AG09319 (cell line): ENCODE data around the gene SPTBN1.

ENCODE experiments used
- DNase-seq: peaks from one replicate; pipeline ENCODE4 v3.0.0-alpha.2; 2010; ENCODE audit warnings: low read depth; ENCODE audit errors: extremely low read depth
- CTCF ChIP-seq: IDR thresholded peaks from 2 replicates; pipeline ENCODE4 v1.5.1; 2011; ENCODE audit warnings: low read depth, mild to moderate bottlenecking, inconsistent platforms, low read length, moderate library complexity

Gene SPTBN1

GRCh38 chr2:54581326-54582039 lies 125.4 kb downstream of the SPTBN1 start:
- DNase-seq, result no peak
- TF ChIP-seq CTCF, result no peak

- no peak for TF ChIP-seq CTCF
- DNase-seq, result no peak
Observed at GRCh38 chr2:54582987-54583386, 126.9 kb downstream of the SPTBN1 start.

- no peak for TF ChIP-seq CTCF
- DNase-seq, result no peak
Observed at GRCh38 chr2:54584598-54584997, 128.5 kb downstream of the SPTBN1 start.

- TF ChIP-seq CTCF, result no peak
- no peak for DNase-seq
Observed at GRCh38 chr2:54585136-54585733, 129.1 kb downstream of the SPTBN1 start.

GRCh38 chr2:54586062-54586461 lies 129.9 kb downstream of the SPTBN1 start:
- no peak for TF ChIP-seq CTCF
- DNase-seq, result no peak

- TF ChIP-seq CTCF, result no peak
- no peak for DNase-seq
Observed at GRCh38 chr2:54586494-54586893, 130.4 kb downstream of the SPTBN1 start.

- DNase-seq, result no peak
- no peak for TF ChIP-seq CTCF
Observed at GRCh38 chr2:54587171-54588016, 131.3 kb downstream of the SPTBN1 start.
